HepG2 (cell line): ENCODE data around the gene CDK1. TPM values are rescaled to one million over a fixed set of nuclear protein-coding genes. Genes with fewer than 3 reads are reported as not detected.

Experiments
- ATF3 ChIP-seq: sonication (generic); formaldehyde crosslinking; IDR thresholded peaks from 2 replicates; pipeline ENCODE4 v1.4.0; 2020; ENCODE audit warnings: missing genetic modification reagents
- CREB1 ChIP-seq, 2 experiments: fragments of 450-650 bp in 1 of 2; IDR thresholded peaks; 2 replicates each; pipeline ENCODE4 v1.6.1; 2016 to 2017; ENCODE audit warnings: control low read depth in 1 of 2, mild to moderate bottlenecking in 1 of 2, missing compliant biosample characterization in 1 of 2, missing genetic modification characterization in 1 of 2
- DDIT3 ChIP-seq: sonication (generic); formaldehyde crosslinking; IDR thresholded peaks from 2 replicates; pipeline ENCODE4 v1.4.0; 2020; ENCODE audit warnings: mild to moderate bottlenecking, missing genetic modification reagents
- FOXJ3 ChIP-seq: sonication (generic); formaldehyde crosslinking; IDR thresholded peaks from 2 replicates; pipeline ENCODE4 v1.4.0; 2020; ENCODE audit warnings: missing genetic modification reagents, mild to moderate bottlenecking, borderline replicate concordance
- HDAC1 ChIP-seq: sonication (generic); formaldehyde crosslinking; IDR thresholded peaks from 2 replicates; pipeline ENCODE4 v1.5.1; 2020; ENCODE audit warnings: mild to moderate bottlenecking, missing genetic modification reagents
- KLF16 ChIP-seq, 2 experiments: sonication (generic) in 1 of 2; formaldehyde crosslinking in 1 of 2; IDR thresholded peaks; 2 replicates each; pipeline versions ENCODE4 v1.6.1 to v1.8.0; 2016 to 2023; ENCODE audit warnings: missing genetic modification reagents in 2 of 2, missing compliant biosample characterization in 1 of 2
- MXD4 ChIP-seq: IDR thresholded peaks from 2 replicates; pipeline ENCODE4 v1.6.1; 2016; ENCODE audit warnings: mild to moderate bottlenecking, missing biosample characterization, missing genetic modification reagents
- PAXIP1 ChIP-seq: sonication (generic); formaldehyde crosslinking; conservative IDR thresholded peaks from 2 replicates; pipeline ENCODE4 v1.4.0; 2020; ENCODE audit warnings: mild to moderate bottlenecking, missing genetic modification reagents, moderate library complexity
- PTBP1 ChIP-seq: fragments of 200-400 bp; formaldehyde crosslinking; IDR thresholded peaks from 2 replicates; pipeline ENCODE4 v1.6.1; 2018; ENCODE audit warnings: low read length, low read depth; ENCODE audit not compliant: poor library complexity, severe bottlenecking
- SP1 ChIP-seq, 2 experiments: fragments of 450-650 bp in 1 of 2; sonication (generic) in 1 of 2; formaldehyde crosslinking in 1 of 2; IDR thresholded peaks; 2 replicates each; pipeline versions ENCODE4 v1.4.0 to v1.6.1; 2016 to 2020; ENCODE audit warnings: missing genetic modification reagents in 1 of 2
- SRF ChIP-seq: IDR thresholded peaks from 2 replicates; pipeline ENCODE4 v1.6.1; 2011; ENCODE audit warnings: mild to moderate bottlenecking, low read depth, low read length, moderate library complexity
- ZBTB3 ChIP-seq: sonication (generic); formaldehyde crosslinking; IDR thresholded peaks from 2 replicates; pipeline ENCODE4 v1.4.0; 2020; ENCODE audit warnings: low read depth, mild to moderate bottlenecking, moderate library complexity, missing genetic modification reagents, borderline replicate concordance
- ZBTB34 ChIP-seq: sonication (generic); formaldehyde crosslinking; IDR thresholded peaks from 2 replicates; pipeline ENCODE4 v1.8.0; 2022; ENCODE audit warnings: mild to moderate bottlenecking, missing genetic modification reagents
- ZBTB42 ChIP-seq: sonication (generic); formaldehyde crosslinking; IDR thresholded peaks from 2 replicates; pipeline ENCODE4 v1.5.0; 2020; ENCODE audit warnings: mild to moderate bottlenecking, missing genetic modification reagents
- ZFP91 ChIP-seq: sonication (generic); formaldehyde crosslinking; IDR thresholded peaks from 2 replicates; pipeline ENCODE4 v1.9.0; 2022; ENCODE audit warnings: missing genetic modification reagents, mild to moderate bottlenecking, borderline replicate concordance
- ZFX ChIP-seq: sonication (generic); formaldehyde crosslinking; IDR thresholded peaks from 2 replicates; pipeline ENCODE4 v1.4.0; 2020; ENCODE audit warnings: mild to moderate bottlenecking, low read depth, missing genetic modification reagents, moderate library complexity
- ZNF44 ChIP-seq: sonication (generic); formaldehyde crosslinking; IDR thresholded peaks from 2 replicates; pipeline ENCODE4 v1.5.1; 2020; ENCODE audit warnings: mild to moderate bottlenecking, missing genetic modification reagents
- ZNF724P ChIP-seq: sonication (generic); formaldehyde crosslinking; IDR thresholded peaks from 2 replicates; pipeline ENCODE4 v1.8.0; 2022; ENCODE audit warnings: missing genetic modification reagents, borderline replicate concordance
- ZSCAN29 ChIP-seq: sonication (generic); formaldehyde crosslinking; conservative IDR thresholded peaks from 2 replicates; pipeline ENCODE4 v1.4.0; 2020; ENCODE audit warnings: mild to moderate bottlenecking, missing genetic modification reagents
- ZSCAN30 ChIP-seq: sonication (generic); formaldehyde crosslinking; IDR thresholded peaks from 2 replicates; pipeline ENCODE4 v1.5.0; 2020; ENCODE audit warnings: mild to moderate bottlenecking, missing genetic modification reagents
- ZSCAN31 ChIP-seq: sonication (generic); formaldehyde crosslinking; IDR thresholded peaks from 2 replicates; pipeline ENCODE4 v1.5.0; 2020; ENCODE audit warnings: low read depth, mild to moderate bottlenecking, missing genetic modification reagents
- polyA plus RNA-seq, 8 experiments: library from polyadenylated mRNA; depleted of rRNA in 3 of 8; stranded (reverse) in 7 of 8; unstranded in 1 of 8; fragments of >200 nt; fragmentation: Illumina TruSeq in 4 of 8; extraction: Trizol in 4 of 8; gene quantifications; 2 replicates each; pipeline versions ENCODE4 v1.2.1 to v1.2.3, GENCODE V29; 2011 to 2016; ENCODE audit warnings: low read depth in 4 of 8, missing spikeins in 1 of 8, mixed read lengths in 1 of 8; ENCODE audit not compliant: insufficient read depth in 1 of 8
- total RNA-seq, 5 experiments: library from RNA; depleted of rRNA; stranded (reverse); fragments of >200 nt; fragmentation: Illumina TruSeq; extraction: Trizol; gene quantifications; 2 replicates each; pipeline ENCODE4 v1.2.3, GENCODE V29; 2016; ENCODE audit warnings: low read depth in 1 of 5

Gene CDK1
- total and polyA plus RNA-seq, 2 of the 13 experiments (the other 11 are each of a cell fraction or from before 2014, with no cell fraction given), result 42.6 to 132 TPM

- TF ChIP-seq CREB1 (IDR thresholded peaks at IDR 0.05) (0 out of 2 replicates have a peak, but pooled peaks have one; percentile 13), CREB1 (CRISPR knock-in tag; IDR thresholded peaks at IDR 0.05) (peak; percentile 51; the same call in 1 of the 2 replicates), ZSCAN30 (CRISPR knock-in tag) (no peak), SP1 (IDR thresholded peaks at IDR 0.05) (no peak), SP1 (CRISPR knock-in tag; IDR thresholded peaks at IDR 0.05) (0 out of 2 replicates have a peak, but pooled peaks have one; percentile 28), ZNF44 (no peak), ZBTB42 (CRISPR knock-in tag) (no peak), KLF16 (CRISPR knock-in tag; IDR thresholded peaks at IDR 0.05) (peak in 1 of 2 experiments; percentile 84; a peak in 2 of 4 replicates), ZFX (CRISPR knock-in tag) (peak; percentile 93), ATF3 (CRISPR knock-in tag) (no peak), ZBTB3 (CRISPR knock-in tag) (0 out of 2 replicates have a peak, but pooled peaks have one; percentile 35), PTBP1 (no peak), MXD4 (CRISPR knock-in tag) (peak; percentile 72; the same call in 1 of the 2 replicates), ZNF724P (CRISPR knock-in tag) (peak; percentile 97; the same call in 1 of the 2 replicates), HDAC1 (peak; percentile 99), DDIT3 (CRISPR knock-in tag) (no peak), FOXJ3 (CRISPR knock-in tag) (no peak), ZSCAN31 (CRISPR knock-in tag) (0 out of 2 replicates have a peak, but pooled peaks have one; percentile 47), SRF (no peak), ZFP91 (CRISPR knock-in tag) (peak; percentile 44; the same call in 1 of the 2 replicates), PAXIP1 (peak; percentile 33; the same call in 1 of the 2 replicates), ZSCAN29 (CRISPR knock-in tag) (no peak), ZBTB34 (CRISPR knock-in tag) (no peak; the same call in 1 of the 2 replicates)
These were observed at the start of gene CDK1 (continued) for GRCh38 chr10:60778214-60778970.
